ENCODE results near the gene ADIPOR1. TPM values are rescaled to one million over a fixed set of nuclear protein-coding genes. Genes with fewer than 3 reads are reported as not detected.

The ADIPOR1 gene
- total and polyA plus RNA-seq, 2 of the 4 experiments (the other 2 are of a cell fraction) = 82.7 to 92.5 TPM

Small RNAs within 50 kb of the gene (microRNA-seq; reads per million reads assigned to microRNA genes)
- gene RF00019 (ENCODE audit: insufficient read depth, insufficient read length) = not detected

Small RNAs within 50 kb of the gene (small RNA-seq; reads per million reads assigned to genes)
- gene RF00019 = 0 reads per million in 5 experiments

Other genes starting within 250 kb of the ADIPOR1 start
- under 0.01 TPM in 2 replicates for gene SYT2, start 247.9 kb downstream of the ADIPOR1 start, total RNA-seq (2012; rRNA removed)
- under 0.01 TPM in 1 of 2 replicates, not detected in the other for gene SYT2, start 247.9 kb downstream of the ADIPOR1 start, polyA plus RNA-seq (2012; rRNA removed)
- 82.1 and 86.4 TPM in 2 replicates for gene KDM5B, start 149.9 kb downstream of the ADIPOR1 start, total RNA-seq (2012; rRNA removed)
- 28.2 and 28.8 TPM in 2 replicates for gene KDM5B, start 149.9 kb downstream of the ADIPOR1 start, polyA plus RNA-seq (2012; rRNA removed)
- 0.56 TPM in 1 of 2 replicates, not detected in the other for gene PCAT6, start 147.4 kb downstream of the ADIPOR1 start, total RNA-seq (2012; rRNA removed)
- 5.8 and 5.9 TPM in 2 replicates for gene PCAT6, start 147.4 kb downstream of the ADIPOR1 start, polyA plus RNA-seq (2012; rRNA removed)
- 4.8 and 6.9 TPM in 2 replicates for gene RABIF, start 69.2 kb downstream of the ADIPOR1 start, total RNA-seq (2012; rRNA removed)
- 7.8 and 7.9 TPM in 2 replicates for gene RABIF, start 69.2 kb downstream of the ADIPOR1 start, polyA plus RNA-seq (2012; rRNA removed)
- gene KLHL12, start 31.1 kb downstream of the ADIPOR1 start, total RNA-seq (2012; rRNA removed) = 33.6 and 38.4 TPM in 2 replicates
- gene KLHL12, start 31.1 kb downstream of the ADIPOR1 start, polyA plus RNA-seq (2012; rRNA removed) = 14.3 and 17.2 TPM in 2 replicates
- 38.6 and 45.0 TPM in 2 replicates for gene CYB5R1, start 8.9 kb upstream of the ADIPOR1 start, total RNA-seq (2012; rRNA removed)
- 45.7 and 45.9 TPM in 2 replicates for gene CYB5R1, start 8.9 kb upstream of the ADIPOR1 start, polyA plus RNA-seq (2012; rRNA removed)
- gene TMEM183A, start 49.1 kb upstream of the ADIPOR1 start, total RNA-seq (2012; rRNA removed) = 63.1 and 68.0 TPM in 2 replicates
- gene TMEM183A, start 49.1 kb upstream of the ADIPOR1 start, polyA plus RNA-seq (2012; rRNA removed) = 52.8 and 56.8 TPM in 2 replicates
- gene PPFIA4, start 68.2 kb upstream of the ADIPOR1 start, total RNA-seq (2012; rRNA removed) = 3.6 and 5.4 TPM in 2 replicates
- 13.7 and 14.3 TPM in 2 replicates for gene PPFIA4, start 68.2 kb upstream of the ADIPOR1 start, polyA plus RNA-seq (2012; rRNA removed)
- gene MYOG, start 127.7 kb upstream of the ADIPOR1 start, total RNA-seq (2012; rRNA removed) = not detected in 2 replicates
- not detected in 2 replicates for gene MYOG, start 127.7 kb upstream of the ADIPOR1 start, polyA plus RNA-seq (2012; rRNA removed)
- under 0.01 and 0.36 TPM in 2 replicates for gene ADORA1, start 169.4 kb upstream of the ADIPOR1 start, total RNA-seq (2012; rRNA removed)
- 0.56 and 0.66 TPM in 2 replicates for gene ADORA1, start 169.4 kb upstream of the ADIPOR1 start, polyA plus RNA-seq (2012; rRNA removed)
- gene MYBPH, start 217.5 kb upstream of the ADIPOR1 start, total RNA-seq (2012; rRNA removed) = not detected in 2 replicates
- gene MYBPH, start 217.5 kb upstream of the ADIPOR1 start, polyA plus RNA-seq (2012; rRNA removed) = not detected in 2 replicates
- gene CHI3L1, start 228.4 kb upstream of the ADIPOR1 start, total RNA-seq (2012; rRNA removed) = 0.28 TPM in 1 of 2 replicates, not detected in the other
- 0.17 TPM in 1 of 2 replicates, not detected in the other for gene CHI3L1, start 228.4 kb upstream of the ADIPOR1 start, polyA plus RNA-seq (2012; rRNA removed)

All from IMR-90 (cell line).